ENCODE measurements around the gene TBL3.
"Not testable (repeated sequence)": the region's sequence is repeated elsewhere in the genome, so short reads cannot be mapped to it uniquely, and the experiment has no call there.

TBL3 gene

GRCh38 chr16:1950559-1950958 is 21.3 kb upstream of the TBL3 start:
- no peak for TF ChIP-seq CTCF (IDR thresholded peaks at IDR 0.05; ENCODE audit: control insufficient read depth, extremely low read depth, insufficient read depth)
- DNase-seq (ENCODE audit: low read depth) = no peak
- H3K4me3 ChIP-seq (ENCODE audit: low read depth, low read length) = no peak overlapping the region

- DNase-seq (ENCODE audit: low read depth) = no peak
- no peak overlapping the region for H3K4me3 ChIP-seq (ENCODE audit: low read depth, low read length)
- TF ChIP-seq CTCF (IDR thresholded peaks at IDR 0.05; ENCODE audit: control insufficient read depth, extremely low read depth, insufficient read depth) = no peak
Measured at GRCh38 chr16:1953734-1954133, 18.1 kb upstream of the TBL3 start.

GRCh38 chr16:1957434-1958142 is 14.3 kb upstream of the TBL3 start:
- not testable (repeated sequence) for H3K4me3 ChIP-seq (ENCODE audit: low read depth, low read length); DNase-seq (ENCODE audit: low read depth)

- not testable (repeated sequence) for DNase-seq (ENCODE audit: low read depth); H3K4me3 ChIP-seq (ENCODE audit: low read depth, low read length)
Measured at GRCh38 chr16:1958143-1958491, 13.7 kb upstream of the TBL3 start.

GRCh38 chr16:1958715-1959268 is 13.1 kb upstream of the TBL3 start:
- H3K4me3 ChIP-seq (ENCODE audit: low read depth, low read length) = no peak overlapping the region; the same call in 1 of the 2 replicates

GRCh38 chr16:1959269-1960039 is 12.4 kb upstream of the TBL3 start, which contains the start of gene NDUFB10:
Gene NDUFB10 (plus strand): TSS chr16:1959538. CDS start chr16:1959625, 87 bp downstream.
- DNase-seq (ENCODE audit: low read depth) = peak; percentile 77
- peak within 1 kb of the TSS; percentile 88 for H3K4me3 ChIP-seq (ENCODE audit: low read depth, low read length)
- peak; percentile 85 for TF ChIP-seq CTCF (IDR thresholded peaks at IDR 0.05; ENCODE audit: control insufficient read depth, extremely low read depth, insufficient read depth)

More at GRCh38 chr16:1958715-1959268, 13.1 kb upstream of the TBL3 start:
- no peak for TF ChIP-seq CTCF (IDR thresholded peaks at IDR 0.05; ENCODE audit: control insufficient read depth, extremely low read depth, insufficient read depth)
- no peak for DNase-seq (ENCODE audit: low read depth)

- no peak for TF ChIP-seq CTCF (IDR thresholded peaks at IDR 0.05; ENCODE audit: control insufficient read depth, extremely low read depth, insufficient read depth)
- DNase-seq (ENCODE audit: low read depth) = no peak
Measured at GRCh38 chr16:1960665-1961630, 10.9 kb upstream of the TBL3 start.

More at GRCh38 chr16:1960665-1961630, 10.9 kb upstream of the TBL3 start:
- peak overlapping the region; percentile 88 for H3K4me3 ChIP-seq (ENCODE audit: low read depth, low read length)
